ENCODE measurements around the gene EPB41L4B.

- TF ChIP-seq, protein P1, sequence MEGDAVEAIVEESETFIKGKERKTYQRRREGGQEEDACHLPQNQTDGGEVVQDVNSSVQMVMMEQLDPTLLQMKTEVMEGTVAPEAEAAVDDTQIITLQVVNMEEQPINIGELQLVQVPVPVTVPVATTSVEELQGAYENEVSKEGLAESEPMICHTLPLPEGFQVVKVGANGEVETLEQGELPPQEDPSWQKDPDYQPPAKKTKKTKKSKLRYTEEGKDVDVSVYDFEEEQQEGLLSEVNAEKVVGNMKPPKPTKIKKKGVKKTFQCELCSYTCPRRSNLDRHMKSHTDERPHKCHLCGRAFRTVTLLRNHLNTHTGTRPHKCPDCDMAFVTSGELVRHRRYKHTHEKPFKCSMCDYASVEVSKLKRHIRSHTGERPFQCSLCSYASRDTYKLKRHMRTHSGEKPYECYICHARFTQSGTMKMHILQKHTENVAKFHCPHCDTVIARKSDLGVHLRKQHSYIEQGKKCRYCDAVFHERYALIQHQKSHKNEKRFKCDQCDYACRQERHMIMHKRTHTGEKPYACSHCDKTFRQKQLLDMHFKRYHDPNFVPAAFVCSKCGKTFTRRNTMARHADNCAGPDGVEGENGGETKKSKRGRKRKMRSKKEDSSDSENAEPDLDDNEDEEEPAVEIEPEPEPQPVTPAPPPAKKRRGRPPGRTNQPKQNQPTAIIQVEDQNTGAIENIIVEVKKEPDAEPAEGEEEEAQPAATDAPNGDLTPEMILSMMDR (IDR thresholded peaks at IDR 0.05): no peak
- peak in 1 of 2 donors; percentile 35 for TF ChIP-seq POLR2A (IDR thresholded peaks at IDR 0.05)
Observed at GRCh38 chr9:109319626-109320241, 1.1 kb downstream of the EPB41L4B start.

Measured in thyroid gland (tissue), 4 donors.